HEK293 (cell line): Measurements from ENCODE around the gene FAM171A1.

Experiments
- CTCF ChIA-PET: fragments of 350-600 bp; formaldehyde crosslinking; extraction: SDS; loops from one replicate; lab custom pipeline; 2021; ENCODE audit warnings: antibody characterized with exemption; lab: Yijun Ruan, JAX
- POLR2A ChIA-PET: fragments of 300-600 bp; formaldehyde crosslinking; extraction: SDS; loops from one replicate; lab custom pipeline; 2020; ENCODE audit warnings: antibody characterized with exemption, inconsistent platforms; lab: Yijun Ruan, JAX
- H3K27ac ChIP-seq: fragments of 200-500 bp; sonication (Bioruptor generic); 2 replicates; pipeline ENCODE4 v1.5.1; 2014; ENCODE audit warnings: low read depth, low read length, control low read depth, inconsistent platforms; ENCODE audit errors: extremely low read depth
- H3K36me3 ChIP-seq, 2 experiments: fragments of 200-500 bp in 1 of 2; sonication (Bioruptor generic) in 1 of 2; 1 replicate in 1 of 2; 2 replicates in 1 of 2; pipeline ENCODE4 v1.5.1; 2014 to 2017; ENCODE audit warnings: inconsistent platforms in 2 of 2, low read length in 2 of 2; ENCODE audit not compliant: control insufficient read depth in 2 of 2, insufficient read depth in 1 of 2
- H3K4me1 ChIP-seq: fragments of 200-500 bp; sonication (Bioruptor generic); 2 replicates; pipeline ENCODE4 v1.5.1; 2014; ENCODE audit warnings: mild to moderate bottlenecking, low read length, inconsistent platforms; ENCODE audit not compliant: control insufficient read depth, insufficient read depth
- H3K4me3 ChIP-seq: 2 replicates; pipeline ENCODE4 v1.5.1; 2011; ENCODE audit warnings: low read depth, mild to moderate bottlenecking, control low read depth, low read length, moderate library complexity
- H3K9me3 ChIP-seq: fragments of 200-500 bp; sonication (Bioruptor generic); 2 replicates; pipeline ENCODE4 v1.5.1; 2014; ENCODE audit warnings: low read depth, low read length, inconsistent platforms; ENCODE audit not compliant: control insufficient read depth, insufficient read depth
- FEZF1 ChIP-seq: fragments of 450-650 bp; formaldehyde crosslinking; IDR thresholded peaks from 2 replicates; pipeline ENCODE4 v1.5.1; 2016; ENCODE audit warnings: missing biosample characterization, missing genetic modification characterization
- GLIS1 ChIP-seq: fragments of 450-650 bp; formaldehyde crosslinking; IDR thresholded peaks from 2 replicates; pipeline ENCODE4 v1.5.1; 2016; ENCODE audit warnings: missing biosample characterization, missing genetic modification characterization
- IKZF3 ChIP-seq: fragments of 450-650 bp; IDR thresholded peaks from 2 replicates; pipeline ENCODE4 v1.5.0; 2018; ENCODE audit warnings: missing biosample characterization, mild to moderate bottlenecking, missing genetic modification characterization, moderate library complexity
- INSM2 ChIP-seq: fragments of 450-650 bp; formaldehyde crosslinking; IDR thresholded peaks from 2 replicates; pipeline ENCODE4 v1.5.1; 2016; ENCODE audit warnings: missing biosample characterization, missing genetic modification characterization
- KLF1 ChIP-seq: fragments of 450-650 bp; formaldehyde crosslinking; IDR thresholded peaks from 2 replicates; pipeline ENCODE4 v1.5.1; 2016; ENCODE audit warnings: missing biosample characterization, missing genetic modification characterization
- KLF9 ChIP-seq: fragments of 450-650 bp; formaldehyde crosslinking; IDR thresholded peaks from 2 replicates; pipeline ENCODE4 v1.5.1; 2016; ENCODE audit warnings: missing biosample characterization, missing genetic modification characterization, low read depth
- TCF7L2 ChIP-seq: IDR thresholded peaks from 2 replicates; pipeline ENCODE4 v1.6.1; 2011; ENCODE audit warnings: low read depth, mild to moderate bottlenecking, inconsistent platforms, low read length, moderate library complexity, borderline replicate concordance
- ZNF10 ChIP-seq: fragments of 450-650 bp; formaldehyde crosslinking; IDR thresholded peaks from 2 replicates; pipeline ENCODE4 v1.5.1; 2017; ENCODE audit warnings: missing biosample characterization, missing genetic modification characterization
- ZNF132 ChIP-seq: fragments of 450-650 bp; formaldehyde crosslinking; IDR thresholded peaks from 2 replicates; pipeline ENCODE4 v1.5.1; 2017; ENCODE audit warnings: missing biosample characterization, missing genetic modification characterization, borderline replicate concordance
- ZNF140 ChIP-seq: fragments of 450-650 bp; formaldehyde crosslinking; IDR thresholded peaks from 2 replicates; pipeline ENCODE4 v1.5.1; 2016; ENCODE audit warnings: missing biosample characterization, missing genetic modification characterization
- ZNF174 ChIP-seq: fragments of 450-650 bp; formaldehyde crosslinking; IDR thresholded peaks from 2 replicates; pipeline ENCODE4 v1.5.0; 2017; ENCODE audit warnings: missing biosample characterization, mild to moderate bottlenecking, missing genetic modification characterization
- ZNF175 ChIP-seq: fragments of 450-650 bp; formaldehyde crosslinking; IDR thresholded peaks from 2 replicates; pipeline ENCODE4 v1.5.1; 2016; ENCODE audit warnings: missing biosample characterization, missing genetic modification characterization
- ZNF23 ChIP-seq: fragments of 450-650 bp; formaldehyde crosslinking; IDR thresholded peaks from 2 replicates; pipeline ENCODE4 v1.5.1; 2016; ENCODE audit warnings: missing biosample characterization, missing genetic modification characterization, borderline replicate concordance
- ZNF324 ChIP-seq: fragments of 450-650 bp; formaldehyde crosslinking; IDR thresholded peaks from 2 replicates; pipeline ENCODE4 v1.5.1; 2016; ENCODE audit warnings: missing biosample characterization, missing genetic modification characterization
- ZNF341 ChIP-seq: fragments of 450-650 bp; formaldehyde crosslinking; IDR thresholded peaks from 2 replicates; pipeline ENCODE4; 2016; ENCODE audit warnings: low read depth, missing biosample characterization, missing genetic modification characterization
- ZNF354C ChIP-seq: fragments of 450-650 bp; formaldehyde crosslinking; IDR thresholded peaks from 2 replicates; pipeline ENCODE4 v1.5.1; 2016; ENCODE audit warnings: missing biosample characterization, missing genetic modification characterization, low read depth, borderline replicate concordance
- ZNF362 ChIP-seq: fragments of 450-650 bp; formaldehyde crosslinking; IDR thresholded peaks from 2 replicates; pipeline ENCODE4 v1.5.1; 2016; ENCODE audit warnings: missing biosample characterization, missing genetic modification characterization
- ZNF404 ChIP-seq: fragments of 450-650 bp; formaldehyde crosslinking; IDR thresholded peaks from 2 replicates; pipeline ENCODE4 v1.5.1; 2017; ENCODE audit warnings: missing biosample characterization, missing genetic modification characterization
- ZNF426 ChIP-seq: fragments of 450-650 bp; formaldehyde crosslinking; IDR thresholded peaks from 2 replicates; pipeline ENCODE4 v1.5.1; 2017; ENCODE audit warnings: missing biosample characterization, missing genetic modification characterization, mild to moderate bottlenecking, inconsistent platforms, moderate library complexity
- ZNF449 ChIP-seq: fragments of 450-650 bp; formaldehyde crosslinking; IDR thresholded peaks from 2 replicates; pipeline ENCODE4 v1.5.1; 2017; ENCODE audit warnings: missing biosample characterization, mild to moderate bottlenecking, missing genetic modification characterization, moderate library complexity
- ZNF585B ChIP-seq: fragments of 450-650 bp; formaldehyde crosslinking; IDR thresholded peaks from 2 replicates; pipeline ENCODE4 v1.5.1; 2016; ENCODE audit warnings: missing biosample characterization, missing genetic modification characterization
- ZNF621 ChIP-seq: fragments of 450-650 bp; formaldehyde crosslinking; IDR thresholded peaks from 2 replicates; pipeline ENCODE4 v1.5.1; 2017; ENCODE audit warnings: missing biosample characterization, missing genetic modification characterization
- ZNF654 ChIP-seq: fragments of 450-650 bp; formaldehyde crosslinking; IDR thresholded peaks from 2 replicates; pipeline ENCODE4 v1.5.1; 2016; ENCODE audit warnings: low read depth, missing biosample characterization, missing genetic modification characterization
- ZNF660 ChIP-seq: fragments of 450-650 bp; IDR thresholded peaks from 2 replicates; pipeline ENCODE4 v1.5.1; 2018; ENCODE audit warnings: missing biosample characterization, mild to moderate bottlenecking, missing genetic modification characterization
- ZNF701 ChIP-seq: fragments of 450-650 bp; formaldehyde crosslinking; IDR thresholded peaks from 2 replicates; pipeline ENCODE4 v1.5.1; 2016; ENCODE audit warnings: missing biosample characterization, missing genetic modification characterization
- ZNF843 ChIP-seq: fragments of 450-650 bp; formaldehyde crosslinking; IDR thresholded peaks from 2 replicates; pipeline ENCODE4 v1.5.1; 2016; ENCODE audit warnings: missing biosample characterization, missing genetic modification characterization
- ZXDB ChIP-seq: fragments of 450-650 bp; formaldehyde crosslinking; IDR thresholded peaks from 2 replicates; pipeline ENCODE4 v1.5.1; 2016; ENCODE audit warnings: missing biosample characterization, missing genetic modification characterization
- TF ChIP-seq, protein P1 (sequence below): fragments of 450-650 bp; formaldehyde crosslinking; IDR thresholded peaks from 2 replicates; pipeline ENCODE4 v1.5.1; 2016; ENCODE audit warnings: missing biosample characterization, missing genetic modification characterization
- TF ChIP-seq, protein P2 (sequence below): sonication (generic); formaldehyde crosslinking; IDR thresholded peaks from 2 replicates; pipeline ENCODE4 v1.8.1; 2022; ENCODE audit warnings: mild to moderate bottlenecking, moderate library complexity, missing genetic modification reagents

The FAM171A1 gene

GRCh38 chr10:15258255-15258654 is 112.8 kb downstream of the FAM171A1 start:
- Histone ChIP-seq H3K4me3 (no peak overlapping the region), H3K36me3 (no peaks in the 10 kb centered on the region), H3K4me1 (no peaks in the 10 kb centered on the region), H3K27ac (no peak overlapping the region), H3K9me3 (no peaks in the 10 kb centered on the region)
- ChIA-PET CTCF (no interaction called here), POLR2A (no interaction called here)
- TF ChIP-seq IKZF3 (no peak), ZNF426 (tag by site-specific recombination) (no peak), ZNF621 (tag by site-specific recombination) (no peak), KLF9 (tag by site-specific recombination) (no peak), ZNF449 (no peak), ZNF404 (no peak), ZXDB (tag by site-specific recombination) (no peak), ZNF341 (tag by site-specific recombination) (no peak), ZNF324 (tag by site-specific recombination) (no peak), ZNF585B (tag by site-specific recombination) (no peak), INSM2 (tag by site-specific recombination) (no peak), ZNF701 (tag by site-specific recombination) (no peak), ZNF354C (tag by site-specific recombination) (no peak), FEZF1 (no peak), ZNF174 (tag by site-specific recombination) (no peak), ZNF843 (tag by site-specific recombination) (no peak), ZNF175 (tag by site-specific recombination) (no peak)
- TF ChIP-seq, protein P1, sequence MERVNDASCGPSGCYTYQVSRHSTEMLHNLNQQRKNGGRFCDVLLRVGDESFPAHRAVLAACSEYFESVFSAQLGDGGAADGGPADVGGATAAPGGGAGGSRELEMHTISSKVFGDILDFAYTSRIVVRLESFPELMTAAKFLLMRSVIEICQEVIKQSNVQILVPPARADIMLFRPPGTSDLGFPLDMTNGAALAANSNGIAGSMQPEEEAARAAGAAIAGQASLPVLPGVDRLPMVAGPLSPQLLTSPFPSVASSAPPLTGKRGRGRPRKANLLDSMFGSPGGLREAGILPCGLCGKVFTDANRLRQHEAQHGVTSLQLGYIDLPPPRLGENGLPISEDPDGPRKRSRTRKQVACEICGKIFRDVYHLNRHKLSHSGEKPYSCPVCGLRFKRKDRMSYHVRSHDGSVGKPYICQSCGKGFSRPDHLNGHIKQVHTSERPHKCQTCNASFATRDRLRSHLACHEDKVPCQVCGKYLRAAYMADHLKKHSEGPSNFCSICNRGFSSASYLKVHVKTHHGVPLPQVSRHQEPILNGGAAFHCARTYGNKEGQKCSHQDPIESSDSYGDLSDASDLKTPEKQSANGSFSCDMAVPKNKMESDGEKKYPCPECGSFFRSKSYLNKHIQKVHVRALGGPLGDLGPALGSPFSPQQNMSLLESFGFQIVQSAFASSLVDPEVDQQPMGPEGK (tag by site-specific recombination) = no peak
- TF ChIP-seq, protein P2, sequence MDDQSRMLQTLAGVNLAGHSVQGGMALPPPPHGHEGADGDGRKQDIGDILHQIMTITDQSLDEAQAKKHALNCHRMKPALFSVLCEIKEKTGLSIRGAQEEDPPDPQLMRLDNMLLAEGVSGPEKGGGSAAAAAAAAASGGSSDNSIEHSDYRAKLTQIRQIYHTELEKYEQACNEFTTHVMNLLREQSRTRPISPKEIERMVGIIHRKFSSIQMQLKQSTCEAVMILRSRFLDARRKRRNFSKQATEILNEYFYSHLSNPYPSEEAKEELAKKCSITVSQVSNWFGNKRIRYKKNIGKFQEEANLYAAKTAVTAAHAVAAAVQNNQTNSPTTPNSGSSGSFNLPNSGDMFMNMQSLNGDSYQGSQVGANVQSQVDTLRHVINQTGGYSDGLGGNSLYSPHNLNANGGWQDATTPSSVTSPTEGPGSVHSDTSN (CRISPR knock-in tag) = no peak

DNA sequence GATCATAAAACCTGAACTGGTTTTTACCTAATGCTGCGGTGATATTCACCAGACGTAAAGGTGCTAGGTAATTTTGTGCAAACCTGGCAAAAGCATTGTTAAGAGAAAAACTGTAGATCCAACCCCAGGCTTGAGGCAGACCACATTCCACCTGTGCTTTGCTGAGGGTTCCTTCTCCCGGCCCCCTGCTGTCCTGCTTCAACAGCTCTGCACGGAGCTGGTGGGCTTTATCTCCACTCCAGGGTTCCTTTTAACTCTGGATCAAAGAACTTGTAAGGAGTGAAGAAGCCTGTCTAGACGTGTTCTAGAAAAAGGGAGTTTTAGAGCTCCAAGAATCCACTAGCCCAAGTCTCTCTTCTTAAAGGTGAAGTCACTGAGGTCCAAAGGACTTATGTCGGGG is 115.1 kb downstream of the FAM171A1 start:
- Histone ChIP-seq H3K36me3 (no peaks in the 10 kb centered on the region), H3K27ac (no peak overlapping the region), H3K4me1 (no peaks in the 10 kb centered on the region), H3K9me3 (no peaks in the 10 kb centered on the region), H3K4me3 (no peak overlapping the region)
- ChIA-PET POLR2A (no interaction called here), CTCF (no interaction called here)
- TF ChIP-seq ZNF654 (no peak), ZNF585B (tag by site-specific recombination) (no peak), IKZF3 (no peak), ZNF23 (tag by site-specific recombination) (no peak), ZNF132 (tag by site-specific recombination) (no peak), ZNF341 (tag by site-specific recombination) (no peak), ZNF140 (tag by site-specific recombination) (no peak), ZNF660 (tag by site-specific recombination) (no peak), TCF7L2 (no peak), ZNF362 (no peak), GLIS1 (tag by site-specific recombination) (no peak), KLF1 (no peak), ZNF10 (tag by site-specific recombination) (no peak)
